BLaER1 treated with 17β-estradiol and CSF1 and Interleukin-3, amounts not matched to agents 10 nM and 100 nM (cell line): ENCODE measurements around the gene GYPC.

Source experiments
- H3K27ac ChIP-seq, 11 experiments: shearing (Covaris generic); formaldehyde crosslinking; 2 replicates each; pipeline ENCODE4 v1.8.1; 2022
- H3K27me3 ChIP-seq, 11 experiments: shearing (Covaris generic); formaldehyde crosslinking; 2 replicates each; pipeline ENCODE4 v1.8.1; 2022
- H3K36me3 ChIP-seq, 11 experiments: shearing (Covaris generic); formaldehyde crosslinking; 2 replicates each; pipeline ENCODE4 v1.8.1; 2022
- H3K4me1 ChIP-seq, 10 experiments: shearing (Covaris generic); formaldehyde crosslinking; 2 replicates each; pipeline ENCODE4 v1.8.1; 2022
- H3K4me2 ChIP-seq, 11 experiments: shearing (Covaris generic); formaldehyde crosslinking; 2 replicates each; pipeline ENCODE4 v1.8.1; 2022
- H3K4me3 ChIP-seq, 10 experiments: shearing (Covaris generic); formaldehyde crosslinking; 2 replicates each; pipeline ENCODE4 v1.8.1; 2022
- H3K9ac ChIP-seq, 11 experiments: shearing (Covaris generic); formaldehyde crosslinking; 2 replicates each; pipeline ENCODE4 v1.8.1; 2022
- H3K9me3 ChIP-seq, 11 experiments: shearing (Covaris generic); formaldehyde crosslinking; replicated peaks in 1 of 11; 2 replicates each; pipeline ENCODE4 v1.8.1; 2022
- H4K20me1 ChIP-seq, 11 experiments: shearing (Covaris generic); formaldehyde crosslinking; 2 replicates each; pipeline ENCODE4 v1.8.1; 2022
- Cebpa-rat ChIP-seq, 11 experiments: shearing (Covaris generic); IDR thresholded peaks; 2 replicates each; pipeline ENCODE4 v1.8.1; 2022

The GYPC gene

GRCh38 chr2:126655051-126655450 is 907 bp upstream of the GYPC start:
- H3K9ac ChIP-seq, result peak overlapping the region; percentile 94 to 100 (median 100); a peak in 21 of 22 replicates
- H4K20me1 ChIP-seq, result peaks cover 0 to 22% (median 11%) of the 10 kb centered on the region in 11 experiments; a peak in 15 of 22 replicates
- H3K4me2 ChIP-seq, result peak overlapping the region; percentile 60 to 99 (median 95)
- peak overlapping the region; percentile 91 to 100 (median 100); a peak in 21 of 22 replicates for H3K27ac ChIP-seq
- H3K4me1 ChIP-seq, result peaks cover 41 to 59% (median 47%) of the 10 kb centered on the region in 10 experiments
- H3K36me3 ChIP-seq, result peaks cover 0 to 30% (median 21%) of the 10 kb centered on the region in 11 experiments; a peak in 17 of 22 replicates
- H3K4me3 ChIP-seq, result peak overlapping the region in 8 of 10 experiments; percentile 76 to 97 (median 90); a peak in 13 of 20 replicates
- no peaks in the 10 kb centered on the region for H3K27me3 ChIP-seq
- H3K9me3 ChIP-seq, result peaks cover 15 to 24% (median 21%) of the 10 kb centered on the region in 11 experiments
- TF ChIP-seq Cebpa-rat (IDR thresholded peaks at IDR 0.05), result peak in 1 of 11 experiments; percentile 46; a peak in 1 of 22 replicates

GRCh38 chr2:126656431-126657147 is 631 bp downstream of the GYPC start:
- peak overlapping the region; percentile 91 to 99 (median 95) for H3K4me2 ChIP-seq
- peaks cover 0 to 37% (median 27%) of the 10 kb centered on the region in 11 experiments; a peak in 19 of 22 replicates for H4K20me1 ChIP-seq
- H3K9me3 ChIP-seq, result peaks cover under 1 to 9% (median 6%) of the 10 kb centered on the region in 11 experiments; a peak in 13 of 22 replicates
- H3K4me3 ChIP-seq, result peak overlapping the region; percentile 76 to 97 (median 90)
- peaks cover 56 to 74% (median 63%) of the 10 kb centered on the region in 10 experiments for H3K4me1 ChIP-seq
- peaks cover 0 to 45% (median 36%) of the 10 kb centered on the region in 11 experiments; a peak in 17 of 22 replicates for H3K36me3 ChIP-seq
- H3K27me3 ChIP-seq, result no peaks in the 10 kb centered on the region
- H3K27ac ChIP-seq, result peak overlapping the region; percentile 91 to 100 (median 100)
- H3K9ac ChIP-seq, result peak overlapping the region; percentile 94 to 100 (median 100)
- 0 out of 22 replicates have a peak, but pooled peaks of 1 of the 11 experiments have one; percentile 21 for TF ChIP-seq Cebpa-rat (IDR thresholded peaks at IDR 0.05)

- no peak for TF ChIP-seq Cebpa-rat (IDR thresholded peaks at IDR 0.05)
- peak overlapping the region; percentile 76 to 97 (median 90) for H3K4me3 ChIP-seq
These were observed 1.2 kb downstream of the GYPC start for GRCh38 chr2:126657148-126657635.

GRCh38 chr2:126657636-126658318 is 1.8 kb downstream of the GYPC start:
- peak in 9 of 11 experiments; percentile 65 to 99 (median 96); a peak in 18 of 22 replicates for TF ChIP-seq Cebpa-rat (IDR thresholded peaks at IDR 0.05)
- H3K9ac ChIP-seq, result peak overlapping the region; percentile 94 to 100 (median 100)
- H3K4me1 ChIP-seq, result peaks cover 68 to 86% (median 74%) of the 10 kb centered on the region in 10 experiments
- H3K4me2 ChIP-seq, result peak overlapping the region; percentile 91 to 99 (median 95)
- peaks cover 0 to 57% (median 40%) of the 10 kb centered on the region in 11 experiments; a peak in 17 of 22 replicates for H3K36me3 ChIP-seq
- H3K4me3 ChIP-seq, result peak overlapping the region; percentile 76 to 97 (median 90)
- H3K9me3 ChIP-seq, result 0 out of 22 replicates have a peak, but pooled peaks cover 0 to 4% (median 0%) of the 10 kb centered on the region in 11 experiments
- no peaks in the 10 kb centered on the region for H3K27me3 ChIP-seq
- H4K20me1 ChIP-seq, result peaks cover 0 to 49% (median 39%) of the 10 kb centered on the region in 11 experiments; a peak in 19 of 22 replicates
- peak overlapping the region; percentile 91 to 100 (median 100) for H3K27ac ChIP-seq

More at GRCh38 chr2:126657148-126657635, 1.2 kb downstream of the GYPC start:
- Histone ChIP-seq H3K36me3 (peaks cover 0 to 51% (median 36%) of the 10 kb centered on the region in 11 experiments; a peak in 17 of 22 replicates), H3K27me3 (no peaks in the 10 kb centered on the region), H4K20me1 (peaks cover 0 to 43% (median 33%) of the 10 kb centered on the region in 11 experiments; a peak in 19 of 22 replicates), H3K4me2 (peak overlapping the region; percentile 91 to 99 (median 95)), H3K27ac (peak overlapping the region; percentile 91 to 100 (median 100)), H3K9ac (peak overlapping the region; percentile 94 to 100 (median 100)), H3K9me3 (peaks cover 0 to 4% (median 2%) of the 10 kb centered on the region in 11 experiments; a peak in 7 of 22 replicates), H3K4me1 (peaks cover 62 to 80% (median 69%) of the 10 kb centered on the region in 10 experiments)

- Histone ChIP-seq H3K27ac (peak overlapping the region; percentile 91 to 100 (median 100)), H3K4me3 (peak overlapping the region; percentile 76 to 97 (median 90); a peak in 19 of 20 replicates), H3K4me1 (peaks cover 74 to 87% (median 76%) of the 10 kb centered on the region in 10 experiments), H3K9ac (peak overlapping the region; percentile 94 to 100 (median 100); a peak in 21 of 22 replicates), H3K9me3 (no peaks in the 10 kb centered on the region), H3K36me3 (peaks cover 0 to 63% (median 47%) of the 10 kb centered on the region in 11 experiments; a peak in 17 of 22 replicates), H3K27me3 (no peaks in the 10 kb centered on the region), H3K4me2 (peak overlapping the region; percentile 91 to 99 (median 95)), H4K20me1 (peaks cover 0 to 55% (median 45%) of the 10 kb centered on the region in 11 experiments; a peak in 19 of 22 replicates)
- TF ChIP-seq Cebpa-rat (IDR thresholded peaks at IDR 0.05), result peak in 3 of 11 experiments; percentile 6 to 9 (median 8); a peak in 4 of 22 replicates
These were observed 2.5 kb downstream of the GYPC start for GRCh38 chr2:126658319-126658904.

- no peak for TF ChIP-seq Cebpa-rat (IDR thresholded peaks at IDR 0.05)
- Histone ChIP-seq H3K9ac (peak overlapping the region; percentile 94 to 100 (median 100); a peak in 21 of 22 replicates), H3K4me3 (peak overlapping the region; percentile 1 to 97 (median 90); a peak in 17 of 20 replicates), H3K9me3 (no peaks in the 10 kb centered on the region), H3K4me2 (peak overlapping the region; percentile 91 to 99 (median 95)), H3K27me3 (no peaks in the 10 kb centered on the region), H3K36me3 (peaks cover 0 to 70% (median 53%) of the 10 kb centered on the region in 11 experiments; a peak in 17 of 22 replicates), H3K4me1 (peaks cover 76 to 89% (median 77%) of the 10 kb centered on the region in 10 experiments), H4K20me1 (peaks cover 0 to 62% (median 51%) of the 10 kb centered on the region in 11 experiments; a peak in 19 of 22 replicates), H3K27ac (peak overlapping the region; percentile 91 to 100 (median 100); a peak in 21 of 22 replicates)
These were observed 3.1 kb downstream of the GYPC start for GRCh38 chr2:126658905-126659561.
